Retinal pigment epithelial cell (primary cell): ENCODE results near the gene PTAFR.

Experiments
- DNase-seq: peaks from one replicate; pipeline ENCODE4 v3.0.0-alpha.2; 2010; ENCODE audit warnings: low read depth
- H3K4me3 ChIP-seq: 2 replicates; pipeline ENCODE4 v1.5.1; 2011; ENCODE audit warnings: mild to moderate bottlenecking, low read length, control low read depth, moderate library complexity
- TF ChIP-seq, protein P1 (sequence below): conservative IDR thresholded peaks from 2 replicates; pipeline ENCODE4 v1.5.1; 2011; ENCODE audit warnings: low read depth, low read length, control low read depth, inconsistent platforms

The PTAFR gene

DNA sequence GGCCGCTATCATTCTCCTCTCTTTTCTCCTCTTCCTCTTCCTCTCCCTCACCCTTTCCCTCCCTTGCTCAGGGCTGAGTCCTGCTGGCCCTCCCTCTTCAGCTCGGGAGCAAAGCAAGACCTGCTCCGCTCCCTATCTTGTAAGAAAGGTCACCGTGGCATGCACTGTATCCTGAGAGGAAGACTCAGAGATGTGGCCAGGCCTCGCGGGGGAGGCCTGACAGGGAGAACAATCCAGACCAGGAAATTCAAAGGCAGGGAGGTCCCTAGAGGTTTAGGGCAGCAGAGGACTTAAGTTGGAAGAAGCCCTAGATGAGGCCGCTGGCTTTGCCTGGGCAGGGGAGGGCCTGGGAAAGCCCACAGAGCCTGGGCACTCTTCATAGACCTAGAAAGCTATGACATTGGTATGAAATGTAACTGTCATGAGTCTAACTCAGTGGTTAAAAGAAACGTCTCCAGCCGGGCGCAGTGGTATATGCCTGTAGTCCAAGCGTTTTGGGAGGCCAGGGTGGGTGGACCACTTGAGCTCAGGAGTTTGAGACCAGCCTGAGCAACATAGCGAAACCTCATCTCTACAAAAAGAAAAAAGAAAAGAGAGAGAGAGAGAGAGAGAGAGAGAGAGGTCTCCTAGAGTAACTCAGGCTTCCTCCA lies 14.6 kb upstream of the PTAFR start:
- H3K4me3 ChIP-seq, result no peak overlapping the region
- TF ChIP-seq, protein P1, sequence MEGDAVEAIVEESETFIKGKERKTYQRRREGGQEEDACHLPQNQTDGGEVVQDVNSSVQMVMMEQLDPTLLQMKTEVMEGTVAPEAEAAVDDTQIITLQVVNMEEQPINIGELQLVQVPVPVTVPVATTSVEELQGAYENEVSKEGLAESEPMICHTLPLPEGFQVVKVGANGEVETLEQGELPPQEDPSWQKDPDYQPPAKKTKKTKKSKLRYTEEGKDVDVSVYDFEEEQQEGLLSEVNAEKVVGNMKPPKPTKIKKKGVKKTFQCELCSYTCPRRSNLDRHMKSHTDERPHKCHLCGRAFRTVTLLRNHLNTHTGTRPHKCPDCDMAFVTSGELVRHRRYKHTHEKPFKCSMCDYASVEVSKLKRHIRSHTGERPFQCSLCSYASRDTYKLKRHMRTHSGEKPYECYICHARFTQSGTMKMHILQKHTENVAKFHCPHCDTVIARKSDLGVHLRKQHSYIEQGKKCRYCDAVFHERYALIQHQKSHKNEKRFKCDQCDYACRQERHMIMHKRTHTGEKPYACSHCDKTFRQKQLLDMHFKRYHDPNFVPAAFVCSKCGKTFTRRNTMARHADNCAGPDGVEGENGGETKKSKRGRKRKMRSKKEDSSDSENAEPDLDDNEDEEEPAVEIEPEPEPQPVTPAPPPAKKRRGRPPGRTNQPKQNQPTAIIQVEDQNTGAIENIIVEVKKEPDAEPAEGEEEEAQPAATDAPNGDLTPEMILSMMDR, result no peak
- no peak for DNase-seq

DNA sequence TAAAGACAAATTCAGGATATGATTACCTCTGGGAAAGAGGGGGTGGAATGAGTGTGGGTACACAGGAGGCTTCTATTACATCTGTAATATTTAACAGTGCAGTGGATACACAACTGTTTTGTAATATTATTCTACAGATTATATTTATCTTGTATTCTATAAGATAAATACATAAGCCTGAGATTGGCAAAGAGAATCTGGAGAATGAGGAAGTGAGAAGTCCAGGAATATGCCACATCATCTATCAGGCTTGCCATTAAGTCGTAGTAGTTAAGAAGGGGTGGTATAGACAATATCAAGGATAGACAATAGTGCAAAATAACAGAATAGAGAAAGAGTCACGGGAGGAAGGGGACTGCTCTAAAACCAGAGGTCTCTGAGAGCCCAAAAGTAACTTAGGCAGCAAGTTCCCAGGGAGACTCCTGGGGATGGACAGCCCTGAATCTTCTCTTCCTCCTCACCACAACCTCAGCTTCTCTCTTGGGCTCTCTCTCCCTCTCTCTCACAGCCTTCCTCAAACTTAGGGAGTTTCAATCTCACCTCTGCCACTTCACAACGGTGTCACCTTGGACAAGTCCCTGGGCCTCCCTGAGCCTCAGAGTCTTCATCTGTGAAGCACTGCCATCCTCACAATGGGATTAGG lies 14.0 kb upstream of the PTAFR start:
- no peak overlapping the region for H3K4me3 ChIP-seq
- TF ChIP-seq, protein P1, result no peak
- no peak for DNase-seq

DNA sequence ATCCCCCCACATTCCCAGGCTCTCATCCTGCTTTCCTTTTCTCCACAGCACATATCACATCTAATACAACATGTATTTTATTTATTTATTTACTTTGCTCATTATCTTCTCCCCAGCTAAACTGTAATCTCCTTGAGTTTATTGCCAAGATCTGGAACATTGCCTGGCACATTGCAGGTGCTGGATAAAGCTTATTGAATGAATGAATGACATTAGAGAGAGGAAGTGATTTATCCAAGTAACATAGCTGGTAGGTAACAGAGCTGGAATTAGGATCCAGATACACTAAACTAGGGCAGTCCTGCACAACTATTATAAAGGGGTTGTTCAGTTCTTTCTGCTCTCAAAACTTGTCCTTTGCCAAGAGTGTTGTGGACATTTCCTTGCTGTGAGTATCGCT lies 8.6 kb upstream of the PTAFR start:
- H3K4me3 ChIP-seq, result no peak overlapping the region

DNA sequence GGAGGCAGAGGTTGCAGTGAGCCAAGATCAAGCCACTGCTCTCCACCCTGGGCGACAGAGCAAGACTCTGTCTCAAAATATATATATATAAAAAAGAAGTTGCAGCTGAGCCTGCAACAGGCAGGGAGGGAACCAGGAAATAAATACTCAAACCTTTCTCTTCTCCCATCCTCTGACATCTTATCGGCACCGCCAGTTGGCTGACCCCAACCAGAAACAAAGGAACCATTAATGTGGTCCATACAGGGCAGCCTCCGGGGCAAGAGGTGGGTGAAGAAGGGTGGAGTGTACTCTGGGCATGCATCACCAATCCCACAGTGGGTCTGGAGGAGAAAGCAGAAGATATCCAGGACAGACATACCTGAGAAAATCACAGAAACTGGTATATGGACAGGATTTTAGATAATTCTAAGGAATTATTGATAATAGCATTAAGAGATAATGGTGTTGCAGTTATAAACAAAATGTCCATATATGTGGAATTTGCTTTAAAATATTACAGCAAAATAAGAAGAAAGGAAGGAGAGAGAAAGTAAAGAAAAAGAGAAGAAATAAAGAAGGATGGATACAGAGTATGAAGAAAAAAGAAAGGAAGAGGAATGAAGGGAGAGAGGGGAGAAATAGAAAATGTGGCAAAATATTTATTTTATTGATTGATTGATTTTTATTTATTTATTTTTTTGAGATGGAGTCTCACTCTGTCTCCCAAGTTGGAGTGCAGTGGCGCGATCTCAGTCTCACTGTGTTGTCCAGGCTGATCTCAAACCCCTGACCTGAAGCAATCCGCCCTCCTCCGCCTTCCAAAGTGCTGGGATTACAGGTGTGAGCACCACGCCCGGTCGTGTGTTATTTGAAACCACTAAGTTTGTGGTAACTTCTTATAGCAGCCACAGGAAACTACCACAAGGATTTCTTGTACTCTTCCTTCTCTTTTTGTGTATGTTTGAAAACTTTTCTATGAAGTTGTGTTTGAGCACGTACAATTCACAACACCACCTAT lies 4.1 kb upstream of the PTAFR start:
- no peak overlapping the region for H3K4me3 ChIP-seq
- no peak for DNase-seq
- TF ChIP-seq, protein P1, result no peak

More for the DNA sequence above, 8.6 kb upstream of the PTAFR start:
- TF ChIP-seq, protein P1, result no peak
- no peak for DNase-seq

DNA sequence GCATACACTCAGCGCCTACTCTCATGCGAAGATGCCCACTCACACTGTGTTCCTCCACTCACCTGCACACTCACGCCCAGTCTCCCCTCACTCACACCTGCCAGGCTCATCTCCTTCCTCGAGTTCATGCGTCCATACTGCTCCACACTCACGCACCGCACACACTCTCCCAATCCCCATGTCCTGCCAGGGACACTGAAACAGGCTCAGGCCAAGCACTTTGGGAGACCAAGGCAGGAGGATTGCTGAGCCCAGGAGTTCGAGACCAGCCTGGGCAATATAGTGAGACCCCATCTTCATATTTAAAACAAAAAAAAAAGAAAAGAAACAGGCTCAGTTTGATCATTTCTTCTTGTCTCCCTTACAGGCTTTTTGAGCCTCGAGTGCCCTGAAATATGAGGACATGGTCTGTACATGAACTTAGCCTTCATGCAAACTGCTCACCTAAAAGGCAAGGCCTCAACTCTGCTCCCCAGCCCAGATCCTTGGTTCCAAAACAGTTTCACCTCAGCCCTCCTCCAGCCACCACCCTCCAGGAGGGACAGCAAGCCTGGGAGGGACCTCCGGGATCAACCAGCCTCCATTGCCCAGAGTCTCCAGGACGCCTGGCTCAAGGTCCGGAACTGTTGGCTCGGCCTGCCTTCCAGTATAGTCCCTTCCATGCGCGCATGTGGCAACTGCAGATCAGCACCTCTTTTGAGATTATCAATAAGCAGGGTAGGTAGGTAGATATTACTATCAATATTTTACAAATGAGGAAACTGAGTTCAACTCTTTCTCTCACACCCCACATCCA lies 2.4 kb upstream of the PTAFR start:
- no peak for DNase-seq
- H3K4me3 ChIP-seq, result no peak overlapping the region
- TF ChIP-seq, protein P1, result no peak

DNA sequence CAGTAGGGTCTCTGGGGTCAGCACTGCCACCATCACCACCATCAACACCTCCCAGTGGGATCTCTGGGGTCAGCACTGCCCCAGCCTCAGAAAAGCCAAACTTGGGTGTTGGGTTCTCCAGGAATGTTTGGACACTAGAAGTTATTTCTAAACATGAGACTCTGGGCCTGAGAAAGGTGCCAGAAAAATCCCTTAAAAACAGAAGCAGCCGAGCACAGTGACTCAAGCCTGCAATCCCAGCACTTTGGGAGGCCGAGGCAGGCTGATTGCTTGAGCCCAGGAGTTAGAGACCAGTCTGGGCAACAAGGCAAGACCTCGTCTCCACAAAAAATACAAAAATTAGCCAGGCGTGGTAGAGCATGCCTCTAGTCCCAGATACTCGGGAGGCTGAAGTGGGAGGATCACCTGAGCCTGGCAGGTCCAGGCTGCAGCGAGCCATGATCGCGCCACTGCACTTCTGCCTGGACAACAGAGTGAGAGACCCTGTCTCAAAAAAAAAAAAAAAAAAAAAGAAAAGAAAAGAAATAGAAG lies 470 bp downstream of the PTAFR start:
- no peak overlapping the region for H3K4me3 ChIP-seq
- DNase-seq, result no peak
- TF ChIP-seq, protein P1, result no peak
